Osteocyte (in vitro differentiated cells): Measurements from ENCODE around the gene GAL3ST2. TPM values are rescaled to one million over a fixed set of nuclear protein-coding genes. Genes with fewer than 3 reads are reported as not detected.
"Not testable (repeated sequence)": the region's sequence is repeated elsewhere in the genome, so short reads cannot be mapped to it uniquely, and the experiment has no call there.

Source experiments
- DNase-seq: peaks from one replicate; pipeline ENCODE4 v3.0.0; 2021; ENCODE audit warnings: mixed read lengths; ENCODE audit not compliant: unreplicated experiment; ENCODE audit errors: extremely low spot score
- H3K27ac Mint-ChIP-seq: one replicate; pipeline ENCODE4 v1.8.0; 2021; ENCODE audit warnings: mild to moderate bottlenecking, mixed read lengths; ENCODE audit not compliant: unreplicated experiment
- H3K27me3 Mint-ChIP-seq: one replicate; pipeline ENCODE4 v1.8.0; 2021; ENCODE audit warnings: mixed read lengths; ENCODE audit not compliant: unreplicated experiment
- H3K36me3 Mint-ChIP-seq: one replicate; pipeline ENCODE4 v1.8.0; 2021; ENCODE audit warnings: mixed read lengths; ENCODE audit not compliant: unreplicated experiment
- H3K4me1 Mint-ChIP-seq: one replicate; pipeline ENCODE4 v1.8.0; 2021; ENCODE audit warnings: mixed read lengths; ENCODE audit not compliant: unreplicated experiment
- H3K4me3 Mint-ChIP-seq: one replicate; pipeline ENCODE4 v1.8.0; 2021; ENCODE audit warnings: mild to moderate bottlenecking, moderate library complexity, mixed read lengths; ENCODE audit not compliant: unreplicated experiment
- H3K9me3 Mint-ChIP-seq: one replicate; pipeline ENCODE4 v1.8.0; 2021; ENCODE audit warnings: mixed read lengths; ENCODE audit not compliant: unreplicated experiment
- total RNA-seq: library from RNA; stranded (reverse); gene quantifications from 2 replicates; pipeline ENCODE4 v1.2.1, GENCODE V29; 2021
- TF ChIP-seq, protein P1 (sequence below): fragments of 200-600 bp; sonication (generic); IDR thresholded peaks from 2 replicates; pipeline ENCODE4 v1.5.0; 2021; ENCODE audit warnings: antibody characterized with exemption, mild to moderate bottlenecking, moderate library complexity

GAL3ST2 gene
- total RNA-seq, 1 donor from 2014 or later = 0.48 TPM

DNA sequence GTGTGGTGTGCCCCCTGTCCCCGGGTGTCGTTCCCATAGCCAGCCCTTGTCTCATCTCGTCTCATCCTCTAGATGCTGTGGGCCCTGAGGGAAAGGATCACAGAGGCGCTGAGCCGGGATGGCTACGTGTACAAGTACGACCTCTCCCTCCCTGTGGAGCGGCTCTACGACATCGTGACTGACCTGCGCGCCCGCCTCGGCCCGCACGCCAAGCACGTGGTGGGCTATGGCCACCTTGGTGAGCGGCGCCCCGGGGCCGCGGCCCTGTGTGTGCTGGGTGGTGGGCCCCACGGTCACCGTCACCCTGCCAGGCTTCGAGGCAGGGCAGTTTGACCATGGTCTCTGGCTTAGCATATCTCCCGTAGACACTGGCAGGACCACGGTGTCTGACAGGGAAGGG lies 20.8 kb upstream of the GAL3ST2 start:
- no peaks in the 10 kb centered on the region for H3K9me3 Mint-ChIP-seq
- no peak overlapping the region for H3K4me3 Mint-ChIP-seq
- H3K36me3 Mint-ChIP-seq = peaks cover 18% of the 10 kb centered on the region
- no peak for DNase-seq
- H3K4me1 Mint-ChIP-seq = peaks cover 2% of the 10 kb centered on the region
- H3K27me3 Mint-ChIP-seq = no peaks in the 10 kb centered on the region
- no peak overlapping the region for H3K27ac Mint-ChIP-seq
- TF ChIP-seq, protein P1, sequence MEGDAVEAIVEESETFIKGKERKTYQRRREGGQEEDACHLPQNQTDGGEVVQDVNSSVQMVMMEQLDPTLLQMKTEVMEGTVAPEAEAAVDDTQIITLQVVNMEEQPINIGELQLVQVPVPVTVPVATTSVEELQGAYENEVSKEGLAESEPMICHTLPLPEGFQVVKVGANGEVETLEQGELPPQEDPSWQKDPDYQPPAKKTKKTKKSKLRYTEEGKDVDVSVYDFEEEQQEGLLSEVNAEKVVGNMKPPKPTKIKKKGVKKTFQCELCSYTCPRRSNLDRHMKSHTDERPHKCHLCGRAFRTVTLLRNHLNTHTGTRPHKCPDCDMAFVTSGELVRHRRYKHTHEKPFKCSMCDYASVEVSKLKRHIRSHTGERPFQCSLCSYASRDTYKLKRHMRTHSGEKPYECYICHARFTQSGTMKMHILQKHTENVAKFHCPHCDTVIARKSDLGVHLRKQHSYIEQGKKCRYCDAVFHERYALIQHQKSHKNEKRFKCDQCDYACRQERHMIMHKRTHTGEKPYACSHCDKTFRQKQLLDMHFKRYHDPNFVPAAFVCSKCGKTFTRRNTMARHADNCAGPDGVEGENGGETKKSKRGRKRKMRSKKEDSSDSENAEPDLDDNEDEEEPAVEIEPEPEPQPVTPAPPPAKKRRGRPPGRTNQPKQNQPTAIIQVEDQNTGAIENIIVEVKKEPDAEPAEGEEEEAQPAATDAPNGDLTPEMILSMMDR = no peak

DNA sequence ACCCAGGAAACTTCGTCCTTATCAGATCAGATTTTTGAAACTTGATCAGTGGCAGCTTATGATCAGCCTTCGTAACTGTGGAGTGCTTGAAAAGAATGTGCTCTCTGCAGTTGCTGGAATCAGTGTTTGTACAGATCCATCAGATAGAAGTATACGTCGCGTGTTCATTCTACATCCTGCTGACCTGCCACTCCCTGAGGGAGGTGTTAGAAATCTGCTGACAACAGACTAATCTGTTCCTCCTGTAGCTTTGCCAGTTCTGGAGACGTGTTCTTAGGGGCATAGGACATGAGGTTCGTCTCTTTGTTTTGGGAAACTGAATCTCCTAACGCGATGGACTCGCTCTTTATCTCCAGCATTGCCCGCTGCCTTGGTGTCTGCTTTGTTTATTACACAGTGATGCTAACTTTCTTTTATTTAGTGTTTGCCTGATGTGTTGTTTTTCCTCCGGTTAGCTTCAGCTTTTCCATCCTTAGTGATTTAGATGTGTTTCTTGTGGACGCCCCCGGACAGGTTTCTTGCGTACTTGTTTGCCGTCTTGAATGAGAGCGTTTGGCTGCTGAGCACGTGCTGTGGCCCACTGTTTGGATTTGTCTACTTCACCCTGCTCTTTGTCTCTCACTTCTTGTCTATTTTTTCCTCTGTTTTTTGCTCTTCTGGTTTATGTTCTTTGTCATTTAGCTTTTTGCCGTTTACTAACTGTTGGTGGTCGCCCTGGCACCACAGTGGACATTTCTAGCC lies 17.4 kb upstream of the GAL3ST2 start:
- DNase-seq = no peak
- Mint-ChIP-seq H3K9me3 (no peaks in the 10 kb centered on the region), H3K27me3 (no peaks in the 10 kb centered on the region), H3K36me3 (peaks cover 23% of the 10 kb centered on the region), H3K4me1 (peaks cover 3% of the 10 kb centered on the region), H3K4me3 (no peak overlapping the region), H3K27ac (no peak overlapping the region)
- TF ChIP-seq, protein P1 = no peak

DNA sequence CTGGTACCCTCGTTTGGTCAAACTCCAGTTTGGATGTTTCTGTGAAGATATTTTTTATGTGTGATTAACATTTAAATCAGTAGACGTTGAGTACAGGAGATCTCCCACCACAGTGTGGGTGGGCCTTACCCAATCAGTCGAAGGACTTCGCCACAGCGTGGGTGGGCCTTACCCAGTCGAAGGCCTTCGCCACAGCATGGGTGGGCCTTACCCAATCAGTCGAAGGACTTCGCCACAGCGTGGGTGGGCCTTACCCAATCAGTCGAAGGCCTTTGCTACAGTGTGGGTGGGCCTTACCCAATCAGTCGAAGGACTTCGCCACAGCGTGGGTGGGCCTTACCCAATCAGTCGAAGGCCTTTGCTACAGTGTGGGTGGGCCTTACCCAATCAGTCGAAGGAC lies 16.7 kb upstream of the GAL3ST2 start:
- H3K27ac Mint-ChIP-seq = not testable (repeated sequence)

DNA sequence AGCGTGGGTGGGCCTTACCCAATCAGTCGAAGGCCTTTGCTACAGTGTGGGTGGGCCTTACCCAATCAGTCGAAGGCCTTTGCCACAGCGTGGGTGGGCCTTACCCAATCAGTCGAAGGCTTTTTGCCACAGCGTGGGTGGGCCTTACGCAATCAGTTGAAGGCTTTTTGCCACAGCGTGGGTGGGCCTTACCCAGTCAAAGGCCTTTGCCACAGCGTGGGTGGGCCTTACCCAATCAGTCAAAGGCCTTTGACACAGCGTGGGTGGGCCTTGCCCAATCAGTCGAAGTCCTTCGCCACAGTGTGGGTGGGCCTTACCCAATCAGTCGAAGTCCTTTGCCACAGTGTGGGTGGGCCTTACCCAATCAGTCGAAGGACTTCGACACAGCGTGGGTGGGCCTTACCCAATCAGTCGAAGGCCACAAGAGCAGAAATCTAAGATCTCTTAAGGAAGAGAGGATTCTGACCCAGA lies 16.3 kb upstream of the GAL3ST2 start:
- Mint-ChIP-seq H3K4me3 (no peak overlapping the region), H3K9me3 (no peaks in the 10 kb centered on the region), H3K4me1 (peaks cover 5% of the 10 kb centered on the region), H3K27me3 (no peaks in the 10 kb centered on the region), H3K27ac (no peak overlapping the region), H3K36me3 (peaks cover 23% of the 10 kb centered on the region)
- TF ChIP-seq, protein P1 = no peak
- no peak for DNase-seq

More for the DNA sequence above, 16.7 kb upstream of the GAL3ST2 start:
- H3K9me3 Mint-ChIP-seq, DNase-seq, H3K4me1 Mint-ChIP-seq, H3K27me3 Mint-ChIP-seq, H3K4me3 Mint-ChIP-seq: not testable (repeated sequence)
- peaks cover 23% of the 10 kb centered on the region for H3K36me3 Mint-ChIP-seq

DNA sequence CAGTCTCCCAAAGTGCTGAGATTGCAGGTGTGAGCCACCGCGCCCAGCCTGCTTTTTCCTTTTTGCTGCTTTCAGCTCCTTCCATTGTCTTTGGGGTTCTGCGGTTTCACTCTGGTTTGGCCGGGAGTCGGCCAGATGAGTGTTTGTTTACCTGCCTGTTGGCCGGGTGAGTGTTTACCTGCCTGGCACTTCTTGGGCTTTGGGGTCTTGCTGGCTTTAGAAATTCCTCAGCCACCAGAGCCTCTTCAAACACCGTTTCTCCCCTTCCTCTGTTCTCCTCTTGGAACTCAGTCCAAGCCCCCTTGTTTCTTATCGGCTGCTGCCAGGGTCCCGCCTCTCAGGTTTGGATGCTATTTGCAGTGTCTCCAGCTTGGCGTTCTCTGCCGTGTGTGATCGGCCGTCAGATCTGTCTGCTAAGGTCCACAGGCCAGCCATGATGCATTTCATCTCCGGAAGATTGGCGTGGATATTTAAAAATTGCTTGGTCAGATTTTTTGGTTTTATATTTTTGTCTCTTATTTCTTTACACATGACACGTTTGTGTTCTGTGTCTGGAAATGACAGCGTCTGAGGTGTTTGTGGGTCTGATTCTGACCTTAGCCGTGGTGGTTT lies 14.2 kb upstream of the GAL3ST2 start:
- TF ChIP-seq, protein P1 = no peak
- no peak overlapping the region for H3K27ac Mint-ChIP-seq
- H3K4me3 Mint-ChIP-seq = no peak overlapping the region
- H3K9me3 Mint-ChIP-seq = no peaks in the 10 kb centered on the region
- no peaks in the 10 kb centered on the region for H3K27me3 Mint-ChIP-seq
- H3K36me3 Mint-ChIP-seq = peaks cover 23% of the 10 kb centered on the region
- no peak for DNase-seq
- H3K4me1 Mint-ChIP-seq = peaks cover 5% of the 10 kb centered on the region
